ENCODE results near the gene RAMP1. TPM values are rescaled to one million over a fixed set of nuclear protein-coding genes. Genes with fewer than 3 reads are reported as not detected.
A peak's percentile ranks its signal among the peaks of the same experiment; 100 is the strongest.

RAMP1 gene
- total RNA-seq, 5 donors from 2014 or later (not counting 1 experiment from before 2014, with no cell fraction given), result 0.61 to 1.1 (median 0.95) TPM; not detected in 1

DNA sequence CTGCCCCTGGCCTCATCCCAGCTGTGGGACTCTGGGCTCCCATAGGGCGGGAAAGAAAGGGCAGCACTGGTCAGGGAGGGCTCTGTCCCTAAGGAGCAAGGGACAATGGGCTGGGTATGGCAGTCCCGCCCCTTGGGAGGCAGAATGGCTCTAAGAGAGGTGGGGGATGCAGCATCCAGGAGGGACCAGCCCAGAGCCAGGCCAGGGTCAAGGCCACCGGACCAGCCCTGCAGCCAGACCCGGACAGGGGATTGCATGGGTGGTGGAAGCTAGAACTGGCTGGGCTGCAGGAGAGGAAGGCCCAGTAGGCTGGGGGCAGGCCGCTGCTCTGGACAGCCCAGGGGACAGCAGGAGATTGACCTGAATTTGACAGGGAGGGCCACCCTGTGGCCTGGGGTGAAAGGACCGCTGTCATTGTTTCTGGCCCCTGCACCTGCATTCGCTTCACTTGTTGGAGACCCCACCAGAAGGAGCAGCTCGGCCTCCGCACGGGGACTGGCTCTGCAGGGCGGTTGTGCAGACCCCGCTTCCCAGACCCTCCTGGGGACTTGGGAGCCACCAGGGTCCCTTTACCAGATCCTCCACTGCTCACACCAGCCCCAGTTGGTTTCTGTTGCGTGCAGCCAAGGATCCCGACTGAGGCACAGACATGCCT is 14.6 kb downstream of the RAMP1 start:
- H3K27me3 Mint-ChIP-seq, result peaks cover 11 to 21% of the 10 kb centered on the region in 2 donors

DNA sequence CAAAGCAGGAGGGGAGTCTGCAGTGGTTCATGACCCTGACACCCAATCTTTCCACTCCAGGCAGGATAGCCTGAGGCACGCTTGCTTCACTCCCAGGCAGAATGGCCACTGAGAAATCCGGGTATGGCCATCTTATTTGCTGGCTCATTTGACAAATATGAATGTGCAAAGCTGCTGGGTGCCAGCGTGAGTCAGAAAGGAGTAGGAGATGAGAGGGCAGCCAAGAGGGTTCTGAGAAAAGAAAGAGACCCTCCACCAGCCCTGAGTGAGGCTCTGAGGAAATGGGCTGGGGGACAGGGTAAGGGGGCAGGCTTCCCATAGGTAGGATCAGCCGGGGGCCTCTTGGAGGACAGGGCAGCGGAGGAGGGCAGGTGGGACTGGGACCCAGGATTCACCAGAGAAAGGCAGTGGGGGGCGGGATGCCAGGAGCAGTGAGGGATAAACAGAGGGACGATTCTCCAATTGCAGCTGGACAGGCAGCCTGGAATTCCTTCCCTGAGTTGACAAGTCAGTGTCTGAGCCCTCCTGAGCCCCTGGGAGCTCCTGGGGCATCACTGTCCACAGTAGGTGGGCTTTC is 15.2 kb downstream of the RAMP1 start:
- Mint-ChIP-seq H3K4me1 (peaks cover 5 to 10% (median 6%) of the 10 kb centered on the region in 3 donors), H3K4me3 (no peak overlapping the region), H3K27me3 (peaks cover 5 to 17% of the 10 kb centered on the region in 2 donors), H3K36me3 (no peaks in the 10 kb centered on the region), H3K9me3 (no peaks in the 10 kb centered on the region), H3K27ac (no peak overlapping the region)
- H3K36me3 ChIP-seq (ENCODE audit: control insufficient read depth in 2 of 2, extremely low read depth in 1 of 2, insufficient read depth in 1 of 2, low read length in 1 of 2), result no peaks in the 10 kb centered on the region
- peaks cover 0 to 57% of the 10 kb centered on the region in 2 experiments for H3K27me3 ChIP-seq (replicated peaks in 1 of 2; ENCODE audit: control insufficient read depth in 2 of 2, extremely low read depth in 1 of 2, insufficient read depth in 2 of 2, low read length in 1 of 2)
- no peak overlapping the region for H3K27ac ChIP-seq (ENCODE audit: low read length)
- DNase-seq, result no peak
- CTCF ChIA-PET, result no interaction called here
- ATAC-seq (replicated peaks in 1 of 4), result no peak
- no peak overlapping the region for H3K4me3 ChIP-seq (ENCODE audit: control insufficient read depth in 1 of 2, extremely low read depth in 1 of 2, low read length in 1 of 2)
- peaks cover 0 to 10% of the 10 kb centered on the region in 2 experiments for H3K4me1 ChIP-seq (ENCODE audit: control insufficient read depth in 1 of 2, extremely low read depth in 1 of 2, insufficient read depth in 2 of 2, low read length in 2 of 2)
- no peaks in the 10 kb centered on the region for H3K9me3 ChIP-seq
- WGBS (ENCODE audit: insufficient coverage), result 86% methylated on average over 6 of the region's 7 CpGs
- POLR2A ChIA-PET, result no interaction called here

More for the DNA sequence above, 14.6 kb downstream of the RAMP1 start:
- no peak overlapping the region for H3K27ac ChIP-seq (ENCODE audit: low read length)
- WGBS (ENCODE audit: insufficient coverage), result 89% methylated on average over 13 of the region's 14 CpGs
- ATAC-seq (replicated peaks in 1 of 4) (no peak), DNase-seq (no peak)
- no peaks in the 10 kb centered on the region for H3K9me3 Mint-ChIP-seq
- H3K4me3 Mint-ChIP-seq, result peak overlapping the region in 1 of 3 donors; percentile 51
- H3K36me3 ChIP-seq (ENCODE audit: control insufficient read depth in 2 of 2, extremely low read depth in 1 of 2, insufficient read depth in 1 of 2, low read length in 1 of 2), result no peaks in the 10 kb centered on the region
- no peaks in the 10 kb centered on the region for H3K9me3 ChIP-seq
- ChIA-PET CTCF (interaction anchor here in 1 of 2 donors (0.7 kb wide), 1 partner anchor 393 kb away, joined by 3 read pairs; no protein-coding TSS in a partner anchor), POLR2A (no interaction called here)
- no peak overlapping the region for H3K4me3 ChIP-seq (ENCODE audit: control insufficient read depth in 1 of 2, extremely low read depth in 1 of 2, low read length in 1 of 2)
- no peaks in the 10 kb centered on the region for H3K36me3 Mint-ChIP-seq
- no peak overlapping the region for H3K27ac Mint-ChIP-seq
- peaks cover 0 to 10% of the 10 kb centered on the region in 2 experiments for H3K4me1 ChIP-seq (ENCODE audit: control insufficient read depth in 1 of 2, extremely low read depth in 1 of 2, insufficient read depth in 2 of 2, low read length in 2 of 2)
- peaks cover 1 to 59% of the 10 kb centered on the region in 2 experiments for H3K27me3 ChIP-seq (replicated peaks in 1 of 2; ENCODE audit: control insufficient read depth in 2 of 2, extremely low read depth in 1 of 2, insufficient read depth in 2 of 2, low read length in 1 of 2)
- H3K4me1 Mint-ChIP-seq, result peaks cover 8 to 15% (median 10%) of the 10 kb centered on the region in 3 donors

DNA sequence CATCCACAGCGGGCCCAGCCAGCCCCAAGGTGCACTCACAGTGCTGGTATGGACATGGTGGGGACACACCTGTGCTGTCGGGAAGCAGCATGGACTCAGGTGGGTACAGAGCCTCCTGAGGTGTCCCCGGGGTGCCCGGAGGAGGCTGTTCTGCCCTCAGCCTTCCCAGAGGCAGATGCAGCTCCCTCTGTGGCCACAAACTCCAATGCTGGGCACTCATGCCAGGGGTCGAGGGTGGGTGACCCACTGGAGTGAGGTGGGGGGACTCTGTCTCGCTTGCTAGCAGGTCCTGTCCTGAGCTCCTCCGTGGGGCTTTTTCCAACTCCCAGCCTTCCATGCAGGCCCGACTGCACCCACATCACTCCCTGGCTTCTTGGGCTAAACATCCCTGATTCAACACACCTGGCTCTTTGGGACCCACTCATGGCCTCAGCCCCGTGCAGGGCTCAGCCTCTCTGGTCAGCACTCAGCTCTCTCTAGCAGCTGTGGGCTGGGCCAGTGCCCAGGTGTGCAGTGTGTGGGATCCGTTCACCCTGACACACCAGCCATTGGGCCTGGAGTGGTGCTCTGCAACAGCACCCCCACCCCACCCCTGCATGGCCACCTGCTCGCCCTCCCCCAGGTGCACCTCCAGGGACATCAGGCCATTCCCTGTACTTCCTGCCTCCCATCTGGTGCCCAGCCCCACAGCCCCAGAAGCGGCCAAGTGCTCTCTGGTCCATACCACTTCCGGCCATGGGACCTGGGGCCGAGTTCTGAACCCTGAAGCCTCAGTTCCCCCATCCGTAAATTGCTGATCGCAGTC is 16.0 kb downstream of the RAMP1 start:
- DNase-seq (no peak), ATAC-seq (replicated peaks in 1 of 4) (no peak)
- peaks cover 5 to 10% (median 6%) of the 10 kb centered on the region in 3 donors for H3K4me1 Mint-ChIP-seq
- no peaks in the 10 kb centered on the region for H3K9me3 ChIP-seq
- H3K4me3 ChIP-seq (ENCODE audit: control insufficient read depth in 1 of 2, extremely low read depth in 1 of 2, low read length in 1 of 2), result no peak overlapping the region
- no peak overlapping the region for H3K4me3 Mint-ChIP-seq
- peaks cover 0 to 10% of the 10 kb centered on the region in 2 experiments for H3K4me1 ChIP-seq (ENCODE audit: control insufficient read depth in 1 of 2, extremely low read depth in 1 of 2, insufficient read depth in 2 of 2, low read length in 2 of 2)
- H3K27me3 Mint-ChIP-seq, result peaks cover 3 to 13% of the 10 kb centered on the region in 2 donors
- POLR2A ChIA-PET, result no interaction called here
- peaks cover 0 to 51% of the 10 kb centered on the region in 2 experiments for H3K27me3 ChIP-seq (replicated peaks in 1 of 2; ENCODE audit: control insufficient read depth in 2 of 2, extremely low read depth in 1 of 2, insufficient read depth in 2 of 2, low read length in 1 of 2)
- H3K36me3 Mint-ChIP-seq, result no peaks in the 10 kb centered on the region
- 78% methylated on average over 12 of the region's 16 CpGs for whole genome bisulfite sequencing (ENCODE audit: insufficient coverage)
- H3K9me3 Mint-ChIP-seq, result no peaks in the 10 kb centered on the region
- H3K27ac ChIP-seq (ENCODE audit: low read length), result no peak overlapping the region
- CTCF ChIA-PET, result no interaction called here
- H3K27ac Mint-ChIP-seq, result no peak overlapping the region
- no peaks in the 10 kb centered on the region for H3K36me3 ChIP-seq (ENCODE audit: control insufficient read depth in 2 of 2, extremely low read depth in 1 of 2, insufficient read depth in 1 of 2, low read length in 1 of 2)

DNA sequence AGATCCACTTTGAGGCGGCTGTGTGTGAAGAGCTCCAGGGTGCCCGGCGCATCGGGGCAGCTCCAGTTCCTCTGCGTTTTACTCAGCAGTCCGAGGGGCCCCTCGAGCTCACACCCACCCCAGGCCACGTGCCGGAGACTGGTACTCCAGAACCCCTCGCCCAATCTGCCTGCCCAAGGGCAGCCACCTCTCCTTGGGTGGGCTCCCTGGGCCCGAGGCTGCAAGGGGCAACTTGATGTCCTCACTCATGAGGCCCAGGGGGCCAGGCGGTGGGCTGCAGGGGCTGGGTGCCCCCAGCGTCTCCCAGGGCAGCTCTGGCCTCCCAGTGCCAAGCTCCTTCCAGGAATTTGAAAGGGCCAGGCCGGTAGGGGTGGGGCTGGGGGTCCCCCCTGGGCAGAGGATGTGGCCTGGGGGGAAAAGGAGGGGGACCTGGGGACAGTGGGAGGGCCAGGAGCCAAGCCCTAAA is 16.7 kb downstream of the RAMP1 start:
- ChIA-PET CTCF (interaction anchor here in 1 of 2 donors (0.6 kb wide), 1 partner anchor 8 kb away, joined by 10 read pairs; no protein-coding TSS in a partner anchor), POLR2A (no interaction called here)
- H3K27ac ChIP-seq (ENCODE audit: low read length), result no peak overlapping the region
- Mint-ChIP-seq H3K27ac (no peak overlapping the region), H3K9me3 (no peaks in the 10 kb centered on the region), H3K4me3 (no peak overlapping the region), H3K36me3 (no peaks in the 10 kb centered on the region), H3K4me1 (peaks cover 5 to 10% (median 6%) of the 10 kb centered on the region in 3 donors), H3K27me3 (peaks cover 0 to 7% of the 10 kb centered on the region in 2 donors)
- peaks cover 0 to 10% of the 10 kb centered on the region in 2 experiments for H3K4me1 ChIP-seq (ENCODE audit: control insufficient read depth in 1 of 2, extremely low read depth in 1 of 2, insufficient read depth in 2 of 2, low read length in 2 of 2)
- no peak for DNase-seq
- H3K4me3 ChIP-seq (ENCODE audit: control insufficient read depth in 1 of 2, extremely low read depth in 1 of 2, low read length in 1 of 2), result no peak overlapping the region
- no peaks in the 10 kb centered on the region for H3K9me3 ChIP-seq
- ATAC-seq (replicated peaks in 1 of 4), result no peak
- WGBS (ENCODE audit: insufficient coverage), result 78% methylated on average over 14 of the region's 14 CpGs
- H3K36me3 ChIP-seq (ENCODE audit: control insufficient read depth in 2 of 2, extremely low read depth in 1 of 2, insufficient read depth in 1 of 2, low read length in 1 of 2), result no peaks in the 10 kb centered on the region
- peaks cover 0 to 44% of the 10 kb centered on the region in 2 experiments for H3K27me3 ChIP-seq (replicated peaks in 1 of 2; ENCODE audit: control insufficient read depth in 2 of 2, extremely low read depth in 1 of 2, insufficient read depth in 2 of 2, low read length in 1 of 2)

DNA sequence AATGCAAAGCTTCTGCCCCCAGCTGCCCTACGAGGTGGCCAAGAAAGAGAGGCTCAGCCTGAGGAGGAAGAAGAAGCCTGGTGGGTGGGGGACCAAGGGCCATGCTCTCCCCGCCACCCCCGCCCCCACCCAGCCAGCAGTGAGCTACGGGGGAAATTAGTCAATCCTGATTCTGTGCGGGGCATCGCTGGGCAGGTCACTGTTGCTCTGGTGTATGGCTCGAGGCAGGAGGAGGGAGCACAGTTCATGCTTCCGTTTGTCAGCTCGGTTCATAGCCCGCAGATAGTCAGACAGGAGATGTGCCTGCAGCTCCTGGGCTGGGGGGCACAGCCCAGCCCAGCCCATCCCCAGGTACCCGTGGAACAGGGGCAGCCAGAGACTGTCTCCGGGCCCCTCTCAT is 17.1 kb downstream of the RAMP1 start:
- Histone ChIP-seq H3K4me3 (ENCODE audit: control insufficient read depth in 1 of 2, extremely low read depth in 1 of 2, low read length in 1 of 2) (no peak overlapping the region), H3K27me3 (replicated peaks in 1 of 2; ENCODE audit: control insufficient read depth in 2 of 2, extremely low read depth in 1 of 2, insufficient read depth in 2 of 2, low read length in 1 of 2) (peaks cover 0 to 40% of the 10 kb centered on the region in 2 experiments), H3K27ac (ENCODE audit: low read length) (no peak overlapping the region), H3K9me3 (no peaks in the 10 kb centered on the region), H3K36me3 (ENCODE audit: control insufficient read depth in 2 of 2, extremely low read depth in 1 of 2, insufficient read depth in 1 of 2, low read length in 1 of 2) (no peaks in the 10 kb centered on the region), H3K4me1 (ENCODE audit: control insufficient read depth in 1 of 2, extremely low read depth in 1 of 2, insufficient read depth in 2 of 2, low read length in 2 of 2) (peaks cover 0 to 10% of the 10 kb centered on the region in 2 experiments)
- H3K4me1 Mint-ChIP-seq, result peaks cover 5 to 10% (median 6%) of the 10 kb centered on the region in 3 donors
- no peak overlapping the region for H3K4me3 Mint-ChIP-seq
- CTCF ChIA-PET, result interaction anchor here (0.6 kb wide), 2 partner anchors 9 to 1870 kb away, joined by 3 to 10 read pairs; no protein-coding TSS in a partner anchor
- H3K36me3 Mint-ChIP-seq, result no peaks in the 10 kb centered on the region
- POLR2A ChIA-PET, result no interaction called here
- no peak for ATAC-seq (replicated peaks in 1 of 4)
- DNase-seq, result no peak
- WGBS (ENCODE audit: insufficient coverage), result 86% methylated on average over 11 of the region's 12 CpGs
- H3K27me3 Mint-ChIP-seq, result peaks cover 0 to 5% of the 10 kb centered on the region in 2 donors
- no peak overlapping the region for H3K27ac Mint-ChIP-seq
- no peaks in the 10 kb centered on the region for H3K9me3 Mint-ChIP-seq

DNA sequence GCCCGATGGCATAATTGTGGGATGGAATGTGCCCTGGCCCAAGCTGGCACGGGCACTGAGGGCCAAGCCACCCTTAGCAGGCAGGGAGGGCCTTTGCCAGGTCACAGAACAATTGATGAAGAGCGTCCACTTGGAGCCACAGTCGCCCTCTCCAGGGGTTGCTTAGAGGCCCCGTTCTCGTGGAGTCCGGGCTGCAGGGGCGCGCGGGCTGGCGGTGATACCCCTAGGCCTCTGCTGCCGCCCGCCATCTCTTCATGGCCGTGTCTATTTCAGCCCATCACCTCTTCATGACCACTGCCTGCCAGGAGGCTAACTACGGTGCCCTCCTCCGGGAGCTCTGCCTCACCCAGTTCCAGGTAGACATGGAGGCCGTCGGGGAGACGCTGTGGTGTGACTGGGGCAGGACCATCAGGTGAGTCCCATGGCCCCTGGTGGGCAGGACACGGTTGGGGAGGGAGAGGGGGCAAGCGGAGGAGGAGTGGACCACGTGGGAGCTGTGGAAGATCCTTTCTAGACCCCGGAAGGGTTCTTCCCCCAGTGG is 17.6 kb downstream of the RAMP1 start:
- no peak overlapping the region for H3K27ac Mint-ChIP-seq
- POLR2A ChIA-PET, result no interaction called here
- H3K9me3 Mint-ChIP-seq, result no peaks in the 10 kb centered on the region
- peaks cover 0 to 2% of the 10 kb centered on the region in 2 donors for H3K27me3 Mint-ChIP-seq
- no peaks in the 10 kb centered on the region for H3K36me3 Mint-ChIP-seq
- 89% methylated on average over 23 of the region's 23 CpGs for WGBS (ENCODE audit: insufficient coverage)
- H3K4me1 Mint-ChIP-seq, result peaks cover 5 to 10% (median 6%) of the 10 kb centered on the region in 3 donors
- DNase-seq (no peak), ATAC-seq (replicated peaks in 1 of 4) (no peak)
- no peak overlapping the region for H3K27ac ChIP-seq (ENCODE audit: low read length)
- no peak overlapping the region for H3K4me3 Mint-ChIP-seq
- no peaks in the 10 kb centered on the region for H3K36me3 ChIP-seq (ENCODE audit: control insufficient read depth in 2 of 2, extremely low read depth in 1 of 2, insufficient read depth in 1 of 2, low read length in 1 of 2)
- H3K4me3 ChIP-seq (ENCODE audit: control insufficient read depth in 1 of 2, extremely low read depth in 1 of 2, low read length in 1 of 2), result no peak overlapping the region
- no peaks in the 10 kb centered on the region for H3K9me3 ChIP-seq
- CTCF ChIA-PET, result interaction anchor here (0.6 kb wide), 2 partner anchors 9 to 1870 kb away, joined by 3 to 10 read pairs; no protein-coding TSS in a partner anchor
- peaks cover 0 to 10% of the 10 kb centered on the region in 2 experiments for H3K4me1 ChIP-seq (ENCODE audit: control insufficient read depth in 1 of 2, extremely low read depth in 1 of 2, insufficient read depth in 2 of 2, low read length in 2 of 2)
- peaks cover 0 to 36% of the 10 kb centered on the region in 2 experiments for H3K27me3 ChIP-seq (replicated peaks in 1 of 2; ENCODE audit: control insufficient read depth in 2 of 2, extremely low read depth in 1 of 2, insufficient read depth in 2 of 2, low read length in 1 of 2)
